ENCODE measurements around the gene YARS2.
"Not testable (repeated sequence)": the region's sequence is repeated elsewhere in the genome, so short reads cannot be mapped to it uniquely, and the experiment has no call there.

YARS2 gene

DNA sequence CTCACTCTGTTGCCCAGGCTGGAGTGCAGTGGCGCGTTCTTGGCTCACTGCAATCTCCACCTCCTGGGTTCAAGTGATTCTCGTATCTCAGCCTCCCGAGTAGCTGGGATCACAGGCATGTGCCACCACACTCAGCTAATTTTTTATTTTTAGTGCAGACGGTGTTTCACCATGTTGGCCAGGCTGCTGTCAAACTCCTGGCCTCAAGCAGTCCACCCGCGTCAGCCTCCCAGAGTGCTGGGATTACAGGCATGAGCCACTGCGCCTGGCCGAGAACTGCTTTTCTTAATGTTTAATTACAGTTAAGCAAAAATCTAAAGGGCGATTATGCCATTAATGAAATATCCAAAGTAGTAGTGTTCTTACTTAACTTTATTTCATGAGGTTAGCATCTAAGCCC lies 13.6 kb downstream of the YARS2 start:
- no peak for DNase-seq

DNA sequence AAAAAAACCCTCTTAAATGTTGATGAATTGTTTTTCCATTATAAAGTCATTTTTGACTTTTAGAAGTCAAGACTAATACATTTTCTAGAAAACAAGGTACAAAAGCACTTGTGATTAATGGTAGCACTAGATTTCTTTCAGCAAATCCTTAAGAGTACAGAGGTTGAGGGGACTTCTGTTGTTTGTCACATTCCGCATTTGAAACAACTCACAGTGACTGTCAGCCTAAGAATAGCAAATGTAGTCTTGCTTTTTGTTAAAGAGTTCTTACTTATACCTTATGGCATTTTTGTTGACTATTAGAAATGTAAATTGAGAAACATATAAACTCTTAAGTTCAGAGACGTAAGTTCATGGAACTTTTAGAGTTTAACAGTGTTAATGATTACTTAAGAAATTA lies 16.4 kb downstream of the YARS2 start:
- no peak for DNase-seq

DNA sequence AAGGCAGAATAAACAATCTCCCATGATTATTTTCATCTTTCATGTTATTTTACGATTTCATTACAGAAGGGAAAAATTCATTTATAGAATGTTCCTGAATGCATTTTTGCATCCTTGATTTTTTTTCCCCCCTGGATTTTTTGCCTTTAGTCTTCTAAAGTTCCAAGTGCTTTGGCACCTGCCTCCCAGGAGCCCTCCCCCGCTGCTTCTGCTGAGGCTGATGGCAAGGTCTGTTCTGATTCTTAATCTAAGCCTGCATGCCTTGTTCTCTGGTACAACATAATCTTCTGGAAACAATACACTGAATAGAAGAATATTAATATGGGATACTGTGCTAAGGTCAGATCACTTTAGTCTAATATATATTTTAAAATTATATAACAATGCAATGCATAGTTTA lies 18.0 kb downstream of the YARS2 start:
- no peak for DNase-seq

DNA sequence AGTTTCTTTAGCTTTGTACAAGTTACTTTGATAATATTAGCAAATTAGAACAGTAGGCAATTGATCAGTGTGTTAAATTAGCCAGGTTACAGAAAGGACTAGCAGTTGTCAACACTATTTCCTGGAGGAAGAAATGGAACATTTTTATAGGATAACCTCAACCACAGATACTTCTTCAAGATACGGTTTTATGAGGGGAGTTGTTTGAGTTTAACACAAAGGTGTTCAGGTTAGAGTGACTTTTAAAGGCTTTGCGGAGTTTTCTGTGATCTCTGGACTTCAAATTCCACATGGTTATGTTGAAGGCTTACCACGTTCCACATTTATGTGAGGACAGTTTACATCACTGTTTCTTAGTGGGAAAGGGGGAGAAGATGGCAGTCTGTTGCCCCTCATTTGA lies 19.3 kb downstream of the YARS2 start:
- DNase-seq = no peak

DNA sequence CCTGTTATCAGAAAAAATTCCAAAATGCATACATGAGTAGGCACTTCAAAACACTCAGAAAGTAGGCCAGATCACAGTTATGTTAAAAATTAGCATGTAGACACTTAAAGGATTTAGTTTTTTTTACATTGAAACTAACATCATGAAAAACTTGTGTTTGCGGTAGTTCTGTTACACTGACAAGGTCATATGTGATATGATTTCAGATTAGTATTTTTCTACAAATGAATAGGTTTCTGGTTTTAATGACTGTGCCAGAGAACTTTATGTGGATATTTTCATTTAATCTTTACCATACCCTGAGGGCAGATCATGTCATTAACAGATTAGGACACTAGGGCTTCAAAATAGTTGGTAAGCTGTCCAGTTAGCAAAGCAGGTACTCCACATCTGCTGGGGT lies 20.7 kb downstream of the YARS2 start:
- no peak for DNase-seq

DNA sequence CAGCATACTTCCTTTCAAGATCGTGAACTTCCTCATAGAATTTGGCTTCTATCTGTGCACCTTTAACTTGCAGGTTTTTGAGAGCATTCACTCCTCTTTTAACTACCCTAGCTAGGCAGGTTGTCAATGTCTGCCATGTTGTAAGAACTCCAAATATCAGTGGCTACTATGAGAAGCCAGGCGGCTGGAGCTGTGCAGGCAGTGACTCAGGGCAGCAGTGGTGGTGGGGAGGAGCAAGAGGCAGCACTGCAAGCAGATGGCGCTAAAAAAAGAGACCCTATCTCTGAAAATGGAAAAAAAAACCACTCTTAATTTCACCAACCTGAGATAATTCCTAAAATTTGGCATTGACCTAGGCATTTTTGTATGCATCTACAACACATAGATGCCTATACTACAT lies 28.5 kb downstream of the YARS2 start:
- no peak for DNase-seq

DNA sequence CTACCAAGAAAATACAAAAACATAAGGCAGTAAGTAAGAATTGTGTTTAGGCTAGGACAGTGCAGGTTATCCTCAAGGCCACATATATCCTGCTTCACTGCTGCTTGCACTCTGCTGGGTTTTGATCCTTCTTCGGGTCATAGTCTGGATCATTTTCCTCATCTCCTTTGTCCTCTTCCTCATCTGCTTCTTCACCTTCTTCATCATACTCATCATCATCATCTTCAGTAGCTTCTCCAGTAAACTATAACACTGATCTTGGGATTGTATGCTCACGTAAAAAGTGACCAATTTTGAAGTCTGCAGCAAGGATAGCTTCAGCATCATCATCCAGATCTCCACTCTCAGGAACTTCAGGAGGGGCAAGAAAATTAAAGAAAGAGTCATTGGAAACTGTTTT lies 29.4 kb downstream of the YARS2 start:
- no peak for DNase-seq

DNA sequence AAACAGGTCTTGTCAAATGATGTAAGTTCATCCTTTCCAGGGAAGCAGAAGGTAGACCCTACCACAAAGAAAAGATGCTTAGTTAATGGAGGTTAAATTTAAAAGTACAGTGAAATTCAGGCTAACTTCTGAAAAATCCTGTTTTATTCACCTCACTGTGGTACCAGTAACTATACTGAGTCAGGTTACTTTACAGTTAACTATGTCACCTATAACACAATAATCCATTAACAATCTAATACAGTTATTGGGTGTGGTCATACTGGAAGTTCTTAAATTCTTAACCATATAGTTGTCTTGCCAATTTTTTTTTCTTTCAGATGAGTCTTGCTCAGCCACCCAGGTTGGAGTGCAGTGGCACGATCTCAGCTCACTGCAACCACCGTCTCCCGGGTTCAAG lies 30.4 kb downstream of the YARS2 start:
- DNase-seq = not testable (repeated sequence)

DNA sequence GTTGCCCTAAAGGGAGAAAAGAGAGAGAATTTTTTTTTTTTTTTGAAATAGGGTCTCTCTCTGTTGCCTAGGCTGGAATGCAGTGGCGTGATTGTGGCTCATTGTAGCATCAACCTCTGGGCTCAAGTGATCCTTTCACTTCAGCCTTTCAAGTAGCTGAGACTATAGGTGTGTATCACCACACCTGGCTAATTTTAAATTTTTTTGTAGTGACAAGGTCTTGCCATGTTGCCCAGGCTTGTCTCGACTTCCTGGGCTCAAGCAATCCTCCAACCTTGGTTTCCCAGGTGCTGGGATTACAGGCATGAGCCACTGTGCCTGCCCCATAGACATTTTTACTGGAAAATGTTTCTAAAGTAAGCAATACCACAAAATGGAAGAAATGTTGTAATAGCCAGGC lies 36.8 kb downstream of the YARS2 start:
- no peak for DNase-seq

DNA sequence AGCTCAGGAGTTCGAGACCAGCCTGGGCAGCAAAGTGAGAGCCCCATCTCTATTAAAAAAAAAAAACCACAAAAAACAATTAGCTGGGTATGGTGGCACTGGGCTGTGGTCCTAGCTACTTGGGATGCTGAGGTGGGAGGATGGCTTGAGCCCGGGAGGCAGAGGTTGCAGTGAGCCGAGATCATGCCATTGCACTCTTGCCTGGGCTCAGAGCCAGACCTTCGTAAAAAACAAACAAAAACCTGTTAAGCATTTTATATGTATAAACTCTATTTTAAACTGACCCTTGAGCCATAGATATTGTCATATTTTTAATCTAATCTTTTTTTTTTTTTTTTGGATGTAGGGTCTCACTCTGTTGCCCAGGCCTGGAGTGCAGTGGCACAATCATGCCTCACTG lies 40.9 kb downstream of the YARS2 start:
- DNase-seq = no peak

DNA sequence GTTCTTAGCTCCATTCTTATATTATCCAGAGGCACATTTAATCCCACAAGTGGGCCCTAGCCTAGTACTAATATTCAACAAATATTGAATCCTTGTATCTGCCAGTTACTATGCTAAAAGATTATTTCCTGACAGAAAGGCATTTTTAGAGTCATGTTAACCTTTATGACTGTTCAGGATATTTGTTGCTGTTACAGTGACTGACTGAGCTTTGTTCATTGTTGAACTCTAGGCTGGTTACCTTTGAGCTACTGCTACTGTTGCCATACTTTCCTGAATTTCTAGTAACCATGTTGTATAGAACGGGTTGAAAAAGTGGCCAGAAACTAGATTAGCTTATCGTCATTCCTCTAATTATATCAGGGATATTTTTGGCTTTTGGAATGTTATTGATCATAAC lies 46.8 kb downstream of the YARS2 start:
- no peak for DNase-seq

DNA sequence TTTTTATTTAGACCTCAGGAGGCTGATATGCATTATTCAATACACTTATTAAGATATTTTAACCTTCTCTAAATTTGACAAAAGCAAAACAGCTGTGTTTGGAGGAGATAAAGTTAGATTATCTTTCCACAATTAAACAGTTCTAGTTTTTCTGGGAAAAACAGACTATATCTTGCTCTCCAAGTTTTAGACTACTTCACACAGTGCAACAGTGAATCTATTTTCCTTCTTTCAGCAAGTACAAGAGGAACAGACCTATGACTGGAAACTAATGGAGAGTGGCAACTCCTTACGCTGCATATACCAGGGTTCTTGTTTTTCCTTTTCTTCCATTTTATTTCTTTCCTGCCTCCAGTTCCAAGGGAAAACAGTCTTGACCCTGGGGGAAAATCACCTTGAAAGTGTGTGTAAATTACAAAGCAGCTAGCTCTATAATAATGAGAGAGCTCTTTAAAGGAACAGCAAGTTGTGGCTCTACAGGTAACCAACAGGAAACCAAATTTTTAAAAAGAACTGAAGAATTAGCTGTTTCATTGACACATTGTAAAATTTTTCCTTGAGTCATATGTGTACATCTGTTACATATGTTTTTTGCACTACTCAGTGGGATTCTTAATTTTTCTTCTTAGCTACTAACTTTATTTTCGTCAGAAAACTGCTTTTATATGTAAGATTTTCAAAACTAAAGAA lies 49.2 kb downstream of the YARS2 start:
- no peak for DNase-seq

DNA sequence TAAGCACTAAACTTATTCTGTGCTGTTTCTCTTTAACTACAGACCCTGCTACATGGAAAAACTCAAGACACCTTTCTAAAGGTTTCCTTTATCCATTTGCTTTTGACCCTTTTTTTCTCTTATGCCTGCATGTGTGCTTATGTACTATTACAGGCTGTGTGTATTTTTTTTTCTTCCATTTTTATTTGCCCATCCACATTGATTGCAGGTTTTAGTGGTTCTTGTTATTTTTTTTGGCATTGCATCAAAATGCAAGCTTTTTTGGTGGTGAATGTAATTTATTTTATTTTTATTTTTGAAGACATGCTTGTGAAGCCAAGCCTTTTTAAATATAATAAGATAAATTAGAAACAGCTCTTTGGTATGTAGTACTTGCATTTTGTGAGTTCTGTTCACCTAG lies 49.9 kb downstream of the YARS2 start:
- DNase-seq = no peak

DNA sequence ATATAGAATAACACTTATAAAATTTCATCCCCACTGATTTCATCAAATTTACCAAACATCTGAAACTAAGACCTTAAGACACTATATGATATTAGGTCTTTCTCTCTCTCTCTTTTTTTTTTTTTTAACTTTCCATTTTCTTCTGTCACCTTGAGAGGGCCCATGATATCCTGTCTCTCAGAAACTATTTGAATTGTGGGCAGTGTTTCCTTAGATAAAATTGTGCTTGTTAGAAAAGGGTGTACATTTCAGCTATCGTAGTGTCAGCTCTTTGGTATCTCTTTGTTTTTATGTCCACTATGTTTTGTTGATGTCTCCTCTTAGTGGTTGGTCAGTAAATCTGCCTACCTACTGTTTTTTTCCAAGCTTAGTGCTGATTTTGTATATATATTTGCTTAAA lies 52.8 kb downstream of the YARS2 start:
- DNase-seq = no peak

DNA sequence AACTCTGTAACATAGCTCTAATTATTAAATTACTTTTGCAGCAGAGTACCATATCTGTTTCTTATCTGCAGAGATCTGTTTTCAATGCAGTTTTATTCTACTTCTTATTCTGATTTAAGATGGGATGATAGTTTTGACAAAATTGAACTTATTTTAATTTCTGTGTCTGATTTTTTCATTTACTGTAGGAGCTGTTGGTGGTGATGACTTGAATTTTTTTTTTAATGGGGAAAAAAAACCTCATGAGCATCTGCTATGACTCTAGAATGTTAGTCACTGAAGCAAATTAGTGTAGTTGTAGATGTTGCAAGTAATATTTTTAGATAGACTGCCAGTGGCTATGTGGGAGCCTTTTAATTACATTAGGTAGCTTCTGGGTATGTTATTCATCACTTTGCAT lies 53.2 kb downstream of the YARS2 start:
- no peak for DNase-seq

DNA sequence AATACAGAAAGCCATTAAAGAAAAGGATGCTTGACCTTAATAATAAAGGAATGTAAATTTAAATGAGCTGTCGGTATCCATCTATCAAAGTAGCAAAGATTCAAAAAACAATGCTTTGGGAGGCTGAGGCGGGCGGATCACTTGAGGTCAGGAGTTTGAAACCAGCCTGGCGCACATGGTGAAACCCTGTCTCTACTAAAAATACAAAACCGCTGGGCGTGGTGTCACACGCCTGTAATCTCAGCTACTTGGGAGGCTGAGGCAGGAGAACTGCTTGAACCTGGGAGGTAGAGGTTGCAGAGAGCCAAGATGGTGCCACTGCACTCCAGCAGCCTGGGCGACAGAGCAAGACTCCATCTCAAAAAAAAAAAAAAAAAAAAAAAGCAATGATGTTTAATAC lies 56.3 kb downstream of the YARS2 start:
- DNase-seq = not testable (repeated sequence)

DNA sequence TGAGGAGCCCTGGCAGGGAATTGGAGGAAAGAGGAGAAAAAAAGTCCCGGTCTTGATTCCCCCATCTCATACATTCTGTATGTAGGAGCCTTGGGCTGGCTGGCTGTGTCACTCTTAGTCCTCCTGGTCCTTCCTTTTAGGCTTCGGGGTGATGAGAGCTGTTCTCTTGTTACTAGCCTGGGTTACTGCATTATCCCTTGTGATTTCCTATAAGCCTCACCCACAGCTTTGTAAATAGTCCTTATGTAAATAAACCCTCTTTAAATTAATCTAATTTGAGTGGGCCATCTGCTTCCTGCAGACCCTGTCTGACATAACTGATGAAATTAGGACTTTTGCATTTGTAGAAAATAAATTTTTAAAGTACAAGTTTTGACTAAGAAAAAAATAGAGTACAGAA lies 57.4 kb downstream of the YARS2 start:
- no peak for DNase-seq

DNA sequence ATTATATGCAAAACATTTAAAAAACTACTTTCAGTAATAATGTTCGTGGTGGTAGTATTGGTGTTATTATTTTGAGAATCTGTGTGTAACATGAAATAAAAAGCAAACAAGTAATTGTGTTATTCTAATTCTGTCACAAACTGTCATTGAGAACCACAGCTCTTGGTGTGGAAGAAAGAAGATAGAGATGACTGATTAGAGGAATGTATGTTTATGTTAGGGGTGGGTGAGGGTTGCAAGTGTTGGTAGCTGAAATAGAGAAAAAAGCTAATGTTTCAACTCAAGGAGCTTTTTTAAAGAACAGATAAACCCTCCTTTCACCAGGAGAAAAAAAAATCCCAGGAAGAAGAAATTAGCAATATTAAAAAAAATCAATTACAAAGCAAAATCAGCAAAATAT lies 58.3 kb downstream of the YARS2 start:
- DNase-seq = no peak

Data from 8988T (cell line).